ENCODE data around the gene MROH2A.
"Not testable (repeated sequence)": the region's sequence is repeated elsewhere in the genome, so short reads cannot be mapped to it uniquely, and the experiment has no call there.

Gene MROH2A, protein sequence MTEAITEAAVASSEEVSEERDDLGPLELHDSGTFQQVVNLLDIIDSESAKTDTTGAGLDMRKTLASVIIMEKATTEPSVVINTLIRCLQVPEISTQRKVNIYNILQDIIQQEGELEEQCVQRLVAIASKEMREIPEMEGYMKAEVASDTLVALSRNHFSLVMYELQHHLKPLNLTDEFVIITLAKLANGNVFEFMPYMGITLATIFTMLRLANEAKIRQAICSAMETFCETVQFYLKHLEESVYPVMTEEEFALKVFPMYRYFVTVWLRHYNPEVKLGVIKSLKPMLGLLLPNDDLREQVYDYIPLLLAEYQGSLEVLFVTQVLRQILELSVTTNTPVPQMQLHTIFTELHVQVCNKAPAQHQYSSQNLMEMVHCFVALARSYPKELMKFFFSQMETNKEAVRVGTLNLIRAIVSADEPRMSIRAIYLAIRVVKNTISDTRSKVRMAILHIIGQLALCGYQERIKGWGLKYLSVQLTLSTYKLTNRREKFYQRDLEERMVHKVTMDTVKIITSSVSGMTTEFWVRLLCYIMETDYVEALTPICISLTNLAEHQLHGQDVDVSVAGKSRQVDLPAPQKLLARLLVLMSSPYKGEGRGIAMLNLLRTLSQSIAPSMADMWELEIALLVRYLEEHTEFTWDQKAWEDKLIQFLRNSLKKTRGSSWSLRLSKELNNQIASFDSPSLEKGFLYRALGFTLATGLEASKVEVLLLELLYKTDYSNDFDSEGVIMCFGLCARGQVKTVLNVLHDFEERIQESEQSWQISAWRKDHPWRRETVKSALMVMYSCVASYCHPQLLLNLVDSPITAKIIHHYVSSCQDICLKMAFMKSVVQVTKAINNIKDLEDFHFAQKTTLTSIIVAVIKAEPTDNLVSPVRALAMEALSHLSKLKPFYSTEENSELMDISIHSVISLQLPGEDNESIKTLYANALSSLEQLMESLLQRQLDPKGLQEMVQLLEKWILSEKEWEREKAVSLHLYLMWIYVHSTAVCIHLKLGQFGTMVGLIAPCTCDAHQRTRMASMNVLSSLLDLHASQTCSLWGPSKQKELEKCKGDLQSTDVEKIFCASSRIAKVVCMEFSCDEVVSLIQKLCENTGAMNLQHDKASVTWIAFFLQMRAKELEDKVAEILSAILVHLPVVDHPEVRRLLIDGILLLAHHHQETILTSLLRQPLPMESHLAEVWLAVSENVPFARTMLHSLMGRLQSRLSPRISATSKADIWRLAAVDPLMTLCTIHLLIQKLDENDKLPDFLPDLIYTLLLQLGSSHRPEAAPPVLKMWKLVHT (N-terminal part only)

DNA sequence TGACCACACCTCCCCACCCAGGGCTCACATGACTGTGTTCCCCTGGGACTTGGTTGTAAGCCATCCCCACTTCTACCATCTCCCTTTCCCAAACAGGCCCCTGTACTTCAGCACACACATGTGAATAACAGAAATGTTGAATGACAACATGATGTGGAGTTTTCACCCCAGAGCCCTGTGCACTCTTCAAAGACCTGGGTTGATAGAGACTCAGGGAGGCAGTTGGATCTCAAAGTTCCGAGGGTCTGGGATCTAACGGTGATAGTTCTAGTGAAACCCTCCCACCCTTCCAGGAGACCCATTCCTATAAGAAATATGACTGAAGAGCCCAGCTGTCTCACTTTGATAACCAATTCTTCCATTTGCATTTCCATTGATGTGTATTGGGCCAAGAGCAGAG, at the start of gene MROH2A:
Gene MROH2A, plus strand, starts transcription at position 301 of the 400 bp plus-strand sequence. CDS start 1,029 bp downstream, outside the sequence.
- DNase-seq = no peak

DNA sequence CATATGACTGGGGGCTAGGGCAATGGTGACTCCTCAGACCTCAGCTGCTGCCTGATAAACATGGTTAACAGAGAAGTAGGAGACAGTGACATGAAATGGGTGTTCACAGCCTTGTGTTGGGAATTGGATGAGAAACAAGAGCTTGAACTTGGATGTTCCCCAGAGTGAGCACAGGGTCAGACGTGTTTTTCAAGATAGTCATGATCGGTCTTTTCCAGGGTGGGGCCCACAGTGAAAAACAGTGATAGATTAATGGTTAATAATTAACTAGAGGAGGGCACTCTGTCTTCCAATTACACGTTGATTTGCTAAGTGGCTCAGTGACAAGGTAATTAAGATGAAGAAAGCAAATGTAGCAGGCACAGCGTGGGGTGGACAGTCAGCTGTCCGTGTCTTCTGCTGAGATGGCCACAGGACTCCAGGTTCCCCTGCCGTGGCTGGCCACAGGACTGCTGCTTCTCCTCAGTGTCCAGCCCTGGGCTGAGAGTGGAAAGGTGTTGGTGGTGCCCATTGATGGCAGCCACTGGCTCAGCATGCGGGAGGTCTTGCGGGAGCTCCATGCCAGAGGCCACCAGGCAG, 49.3 kb upstream of the MROH2A start, which contains the start of gene UGT1A3:
Gene UGT1A3, plus strand, starts transcription at position 320 of the 579 bp plus-strand sequence. Its CDS starts 85 bp downstream, at position 405.
- no peak for DNase-seq

DNA sequence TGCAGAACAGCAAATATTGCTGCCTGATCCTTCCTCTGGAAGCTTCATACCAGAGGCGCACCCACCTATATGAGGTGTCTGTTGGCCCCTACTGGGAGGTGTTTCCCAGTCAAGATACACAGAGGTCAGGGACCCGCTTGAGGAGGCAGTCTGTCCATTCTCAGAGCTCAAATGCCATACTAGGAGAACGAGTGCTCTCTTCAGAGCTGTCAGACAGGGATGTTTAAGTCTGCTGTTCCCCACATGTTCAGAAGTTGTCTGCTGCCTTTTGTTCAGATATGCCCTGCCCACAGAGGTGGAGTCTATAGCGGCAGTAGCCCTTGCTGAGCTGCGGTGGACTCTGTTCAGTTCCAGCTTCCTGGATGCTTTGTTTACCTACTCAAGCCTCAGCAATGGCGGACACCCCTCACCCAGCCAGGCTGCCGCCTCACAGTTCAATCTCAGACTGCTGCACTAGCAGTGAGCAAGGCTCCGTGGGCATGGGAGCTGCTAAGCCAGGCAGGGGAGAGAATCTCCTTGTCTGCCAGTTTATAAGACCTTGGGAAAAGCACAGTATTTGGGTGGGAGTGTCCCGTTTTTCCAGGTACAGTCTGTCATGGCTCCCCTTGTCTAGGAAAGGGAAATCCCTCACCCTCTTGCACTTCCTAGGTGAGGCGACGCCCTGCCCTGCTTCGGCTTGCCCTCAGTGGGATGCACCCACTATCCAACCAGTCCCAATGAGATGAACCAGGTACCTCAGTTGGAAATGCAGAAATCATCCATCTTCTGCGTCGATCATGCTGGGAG, 41.1 kb upstream of the MROH2A start:
- not testable (repeated sequence) for DNase-seq

DNA sequence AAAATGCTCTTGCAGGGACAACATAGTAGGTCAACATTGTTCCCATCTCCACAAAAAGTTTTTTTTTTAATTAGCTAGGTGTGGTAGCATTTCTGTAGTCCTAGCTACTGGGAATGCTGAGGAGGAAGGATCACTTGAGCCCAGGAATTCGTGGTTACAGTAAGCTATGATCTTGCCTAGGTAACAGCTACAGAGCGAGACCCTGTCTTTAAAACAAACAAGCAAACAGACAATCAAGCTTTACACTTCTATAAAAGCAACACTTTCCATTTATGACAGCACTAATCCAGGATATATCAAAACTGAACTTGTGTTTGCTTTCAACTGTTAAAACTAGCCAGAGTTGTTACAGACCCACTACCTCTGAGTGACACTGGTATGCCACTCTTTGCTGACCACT, 37.3 kb upstream of the MROH2A start:
- DNase-seq = no peak

DNA sequence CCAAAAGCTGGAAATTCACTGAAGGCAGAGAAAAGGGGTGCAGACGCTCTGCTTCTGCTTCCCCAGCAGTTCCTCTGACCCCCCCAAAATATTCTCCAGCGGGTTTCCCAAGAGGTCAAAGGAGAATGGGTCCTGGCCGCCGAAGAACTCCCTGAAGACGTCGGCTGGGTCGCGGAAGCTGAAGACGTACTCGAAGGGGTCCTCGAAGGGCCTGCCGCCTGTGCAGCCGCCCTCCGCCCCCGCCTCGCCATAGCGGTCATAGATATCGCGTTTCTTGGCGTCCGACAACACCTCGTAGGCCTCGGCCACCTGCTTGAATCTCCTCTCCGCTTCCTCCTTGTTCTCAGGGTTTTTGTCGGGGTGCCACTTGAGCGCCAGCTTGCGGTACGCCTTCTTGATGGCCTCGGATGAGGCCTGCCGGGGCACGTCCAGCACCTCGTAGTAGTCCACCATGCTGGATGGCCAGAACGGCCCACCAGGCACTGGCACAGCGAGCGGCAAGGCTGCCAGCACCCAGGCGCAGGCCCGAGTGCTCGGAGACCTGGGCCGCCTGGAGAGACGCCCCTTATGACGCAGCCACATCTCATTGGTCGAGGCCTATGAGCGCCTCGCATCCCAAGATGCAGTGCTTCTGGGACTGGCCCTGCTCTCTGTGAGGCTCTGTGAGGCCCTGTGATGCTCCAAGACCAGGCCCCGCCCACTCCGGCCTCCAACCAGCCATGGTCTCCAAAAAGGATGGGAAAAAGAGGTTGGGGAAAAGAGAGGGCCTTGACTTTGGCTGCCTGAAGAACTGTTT, 34.5 kb upstream of the MROH2A start:
- no peak for DNase-seq

DNA sequence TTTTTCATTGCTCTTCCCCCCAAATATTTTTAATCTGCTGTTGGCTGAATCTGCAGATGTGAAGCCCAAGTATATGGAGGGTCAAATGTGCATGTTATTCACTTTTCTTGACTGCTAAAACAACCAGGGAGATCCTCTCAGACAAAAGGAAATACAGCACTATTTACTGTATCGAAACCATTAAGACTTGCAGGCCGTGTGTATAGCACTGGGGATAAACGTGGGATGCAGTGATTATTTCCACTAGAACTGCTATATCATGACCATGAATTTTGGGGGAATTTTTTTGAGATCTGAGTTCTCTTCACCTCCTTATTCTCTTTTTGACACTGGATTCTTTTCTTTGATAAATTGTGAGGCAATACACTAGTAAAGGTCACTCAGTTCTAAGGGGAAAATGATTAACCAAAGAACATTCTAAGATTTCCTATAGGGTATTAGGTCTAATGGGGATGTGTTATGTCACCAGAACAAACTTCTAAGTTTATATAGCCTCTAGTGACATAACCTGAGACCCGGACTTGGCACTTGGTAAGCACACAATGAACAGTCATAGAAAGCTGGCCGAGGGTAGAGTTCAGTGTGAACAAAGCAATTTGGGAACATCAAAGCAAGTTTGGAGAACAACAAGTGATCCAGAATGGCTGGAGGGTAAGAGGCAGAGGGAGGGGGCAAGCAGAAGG, 32.9 kb upstream of the MROH2A start:
- DNase-seq = no peak

DNA sequence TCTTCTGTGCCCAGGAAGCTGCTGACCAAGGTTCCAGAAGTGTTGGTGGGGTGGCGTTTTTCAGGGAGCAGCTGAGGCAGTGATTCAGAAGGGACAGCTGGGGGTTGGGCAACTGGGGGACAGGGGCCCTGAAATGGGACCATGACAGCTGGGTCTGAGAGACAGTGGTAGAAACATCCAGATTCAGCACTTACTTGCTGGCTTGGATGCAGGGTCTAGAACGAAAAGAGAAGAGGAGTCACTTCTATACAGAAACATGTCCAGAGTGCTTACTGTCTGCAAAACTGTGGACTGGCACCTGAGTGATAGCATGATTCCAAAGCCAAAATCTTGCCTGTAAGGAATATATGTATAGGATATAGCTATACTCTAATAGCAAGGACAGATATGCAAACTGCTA, 32.3 kb upstream of the MROH2A start:
- not testable (repeated sequence) for DNase-seq

DNA sequence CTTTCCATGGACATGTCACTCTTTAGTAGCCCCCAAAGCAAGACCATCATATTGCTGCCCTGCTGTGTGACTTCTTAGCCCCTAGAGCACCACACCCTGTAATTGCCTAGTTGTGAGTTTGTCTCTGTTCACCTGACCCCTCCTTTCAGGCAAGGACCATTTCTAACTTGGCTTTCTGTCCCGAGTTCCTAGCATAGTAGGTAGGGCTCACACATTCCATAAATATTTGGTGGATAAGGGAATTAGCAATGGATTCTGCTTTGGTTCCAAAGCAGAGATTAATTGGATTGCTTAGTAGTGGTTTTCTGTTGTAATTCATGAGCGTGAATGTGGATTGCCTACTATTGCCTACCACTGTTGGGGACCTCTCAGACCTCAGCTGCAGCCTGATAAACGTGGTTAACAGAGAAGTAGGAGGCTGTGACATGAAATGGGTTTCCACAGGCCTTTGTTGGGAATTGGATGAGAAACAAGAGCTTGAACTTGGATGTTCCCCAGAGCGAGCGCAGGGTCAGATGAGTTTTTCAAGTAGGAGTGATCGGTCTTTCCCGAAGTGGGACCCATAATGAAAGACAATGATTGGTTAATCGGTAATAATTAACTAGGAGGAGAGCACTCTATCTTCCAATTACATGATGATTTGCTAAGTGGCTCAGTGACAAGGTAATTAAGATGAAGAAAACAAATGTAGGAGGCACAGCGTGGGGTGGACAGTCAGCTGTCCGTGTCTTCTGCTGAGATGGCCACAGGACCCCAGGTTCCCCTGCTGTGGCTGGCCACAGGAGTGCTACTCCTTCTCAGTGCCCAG, 31.5 kb upstream of the MROH2A start:
- DNase-seq = no peak

DNA sequence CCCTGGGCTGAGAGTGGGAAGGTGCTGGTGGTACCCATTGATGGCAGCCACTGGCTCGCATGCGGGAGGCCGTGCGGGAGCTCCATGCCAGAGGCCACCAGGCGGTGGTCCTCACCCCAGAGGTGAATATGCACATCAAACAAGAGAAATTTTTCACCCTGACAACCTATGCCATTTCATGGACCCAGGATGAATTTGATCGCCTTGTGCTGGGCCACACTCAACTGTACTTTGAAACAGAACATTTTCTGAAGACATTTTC, 30.9 kb upstream of the MROH2A start:
- no peak for DNase-seq

DNA sequence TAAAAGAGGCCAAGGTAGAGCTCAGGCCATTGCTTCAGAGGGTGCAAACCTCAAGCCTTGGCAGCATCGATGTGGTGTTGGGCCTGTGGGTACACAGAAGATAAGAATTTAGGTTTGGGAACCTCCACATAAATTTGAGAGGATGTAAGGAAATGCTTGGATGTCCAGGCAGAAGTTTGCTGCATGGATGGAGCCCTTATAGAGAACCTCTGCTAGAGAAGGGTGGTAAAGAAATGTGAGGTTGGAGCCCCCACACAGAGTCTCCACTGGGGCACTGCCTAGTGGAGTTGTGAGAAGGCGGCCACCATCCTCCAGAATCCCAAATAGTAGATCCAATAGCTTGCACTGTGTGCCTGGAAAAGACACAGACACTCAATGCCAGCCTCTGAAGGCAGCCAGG, 27.4 kb upstream of the MROH2A start:
- not testable (repeated sequence) for DNase-seq

DNA sequence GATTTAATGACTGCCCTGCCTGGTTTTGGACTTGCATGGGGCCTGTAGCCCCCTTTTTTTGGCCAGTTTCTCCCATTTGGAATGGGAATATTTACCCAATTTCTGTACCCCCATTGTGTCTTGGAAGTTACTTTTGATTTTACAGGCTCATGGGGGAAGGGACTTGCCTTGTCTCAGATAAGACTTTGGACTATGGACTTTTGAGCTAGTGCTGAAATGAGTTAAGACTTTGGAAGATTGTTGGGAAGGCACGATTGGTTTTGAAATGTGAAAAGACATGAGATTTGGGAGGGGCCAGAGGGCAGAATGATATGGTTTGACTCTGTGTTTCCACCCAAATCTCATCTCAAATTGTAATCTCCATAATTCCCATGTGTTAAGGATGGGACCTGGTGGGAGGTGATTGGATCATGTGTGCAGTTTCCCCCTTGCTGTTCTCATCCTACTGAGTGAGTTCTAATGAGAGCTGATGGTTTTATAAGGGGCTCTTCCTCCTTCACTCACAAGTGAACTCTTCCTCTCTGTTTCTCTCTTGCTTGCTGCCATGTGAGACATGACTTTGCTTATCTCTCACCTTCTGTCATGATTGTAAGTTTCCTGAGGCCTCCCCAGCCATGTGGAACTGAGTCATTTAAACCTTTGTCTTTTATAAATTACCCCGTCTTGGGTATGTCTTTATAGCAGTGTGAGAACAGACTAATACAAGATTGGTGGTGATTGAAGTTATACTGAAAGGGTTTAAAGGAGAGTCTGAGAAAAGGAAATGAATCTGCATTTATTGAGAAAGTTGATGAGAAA, 26.7 kb upstream of the MROH2A start:
- DNase-seq = not testable (repeated sequence)

DNA sequence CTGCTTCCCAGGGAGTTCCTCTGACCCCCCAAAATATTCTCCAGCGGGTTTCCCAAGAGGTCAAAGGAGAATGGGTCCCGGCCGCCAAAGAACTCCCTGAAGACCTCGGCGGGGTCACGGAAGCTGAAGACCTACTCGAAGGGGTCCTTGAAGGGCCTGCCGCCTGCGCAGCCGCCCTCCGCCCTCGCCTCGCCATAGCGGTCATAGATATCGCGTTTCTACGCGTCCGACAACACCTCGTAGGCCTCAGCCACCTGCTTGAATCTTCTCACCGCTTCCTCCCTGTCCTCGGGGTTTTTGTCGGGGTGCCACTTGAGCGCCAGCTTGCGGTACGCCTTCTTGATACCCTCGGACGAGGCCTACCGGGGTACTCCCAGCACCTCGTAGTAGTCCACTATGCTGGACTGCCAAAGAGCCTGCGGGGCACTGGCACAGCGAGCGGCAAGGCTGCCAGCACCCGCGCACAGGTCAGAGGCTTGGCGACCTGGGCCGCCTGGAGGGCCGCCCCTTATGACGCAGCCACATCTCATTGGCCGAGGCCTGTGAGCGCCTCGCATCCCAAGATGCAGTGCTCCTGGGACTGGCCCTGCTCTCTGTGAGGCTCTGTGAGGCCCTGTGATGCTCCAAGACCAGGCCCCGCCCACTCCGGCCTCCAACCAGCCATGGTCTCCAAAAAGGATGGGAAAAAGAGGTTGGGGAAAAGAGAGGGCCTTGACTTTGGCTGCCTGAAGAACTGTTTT, 23.1 kb upstream of the MROH2A start:
- DNase-seq = no peak

DNA sequence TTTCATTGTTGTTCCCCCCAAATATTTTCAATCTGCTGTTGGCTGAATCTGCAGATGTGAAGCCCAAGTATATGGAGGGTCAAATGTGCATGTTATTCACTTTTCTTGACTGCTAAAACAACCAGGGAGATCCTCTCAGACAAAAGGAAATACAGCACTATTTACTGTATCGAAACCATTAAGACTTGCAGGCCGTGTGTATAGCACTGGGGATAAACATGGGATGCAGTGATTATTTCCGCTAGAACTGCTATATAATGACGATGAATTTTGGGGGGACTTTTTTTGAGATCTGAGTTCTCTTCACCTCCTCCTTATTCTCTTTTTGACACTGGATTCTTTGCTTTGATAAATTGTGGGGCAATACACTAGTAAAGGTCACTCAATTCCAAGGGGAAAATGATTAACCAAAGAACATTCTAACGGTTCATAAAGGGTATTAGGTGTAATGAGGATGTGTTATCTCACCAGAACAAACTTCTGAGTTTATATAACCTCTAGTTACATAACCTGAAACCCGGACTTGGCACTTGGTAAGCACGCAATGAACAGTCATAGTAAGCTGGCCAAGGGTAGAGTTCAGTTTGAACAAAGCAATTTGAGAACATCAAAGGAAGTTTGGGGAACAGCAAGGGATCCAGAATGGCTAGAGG, 21.6 kb upstream of the MROH2A start:
- no peak for DNase-seq

DNA sequence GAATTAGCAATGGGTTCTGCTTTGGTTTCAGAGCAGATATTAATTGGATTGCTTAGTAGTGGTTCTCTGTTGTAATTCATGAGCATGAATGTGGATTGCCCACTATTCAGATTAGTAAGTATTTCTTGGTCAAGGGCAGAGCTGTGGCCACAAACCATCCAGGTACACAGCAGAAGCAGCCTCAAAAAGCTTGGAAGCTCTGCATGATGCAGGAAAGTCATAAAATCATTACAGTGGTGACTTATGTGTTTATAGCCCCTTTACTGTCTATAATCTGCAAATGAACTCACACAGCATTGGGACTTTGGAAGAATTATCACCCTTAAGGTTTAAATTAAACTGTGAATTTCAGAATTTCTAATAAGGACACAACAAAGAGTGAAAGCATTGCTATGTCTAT, 20.0 kb upstream of the MROH2A start:
- DNase-seq = no peak

DNA sequence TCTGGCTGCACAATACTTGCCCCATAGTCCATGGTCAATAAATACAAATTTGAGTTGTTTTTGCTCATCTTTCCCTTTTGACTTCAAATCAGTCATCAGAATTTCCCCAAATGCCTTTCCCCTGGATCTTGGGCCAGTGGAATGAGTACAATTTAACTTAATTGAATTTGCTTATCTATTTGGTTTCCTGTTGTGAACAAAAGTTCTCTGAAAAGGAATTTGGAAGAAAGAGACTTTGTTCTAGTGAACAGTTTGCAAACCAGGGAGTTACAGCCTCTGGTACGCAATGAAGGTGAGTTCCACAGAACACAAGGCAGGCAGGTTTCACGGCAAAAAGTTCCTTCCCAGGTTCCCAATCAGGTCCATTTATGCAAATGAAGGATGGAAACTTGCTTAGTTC, 19.3 kb upstream of the MROH2A start:
- no peak for DNase-seq

DNA sequence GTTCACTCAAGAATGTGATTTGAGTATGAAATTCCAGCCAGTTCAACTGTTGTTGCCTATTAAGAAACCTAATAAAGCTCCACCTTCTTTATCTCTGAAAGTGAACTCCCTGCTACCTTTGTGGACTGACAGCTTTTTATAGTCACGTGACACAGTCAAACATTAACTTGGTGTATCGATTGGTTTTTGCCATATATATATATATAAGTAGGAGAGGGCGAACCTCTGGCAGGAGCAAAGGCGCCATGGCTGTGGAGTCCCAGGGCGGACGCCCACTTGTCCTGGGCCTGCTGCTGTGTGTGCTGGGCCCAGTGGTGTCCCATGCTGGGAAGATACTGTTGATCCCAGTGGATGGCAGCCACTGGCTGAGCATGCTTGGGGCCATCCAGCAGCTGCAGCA, 18.1 kb upstream of the MROH2A start, which contains the start of gene UGT1A1:
Gene UGT1A1, plus strand, starts transcription at position 228 of the 400 bp plus-strand sequence. Its CDS starts 18 bp downstream, at position 246.
- no peak for DNase-seq

DNA sequence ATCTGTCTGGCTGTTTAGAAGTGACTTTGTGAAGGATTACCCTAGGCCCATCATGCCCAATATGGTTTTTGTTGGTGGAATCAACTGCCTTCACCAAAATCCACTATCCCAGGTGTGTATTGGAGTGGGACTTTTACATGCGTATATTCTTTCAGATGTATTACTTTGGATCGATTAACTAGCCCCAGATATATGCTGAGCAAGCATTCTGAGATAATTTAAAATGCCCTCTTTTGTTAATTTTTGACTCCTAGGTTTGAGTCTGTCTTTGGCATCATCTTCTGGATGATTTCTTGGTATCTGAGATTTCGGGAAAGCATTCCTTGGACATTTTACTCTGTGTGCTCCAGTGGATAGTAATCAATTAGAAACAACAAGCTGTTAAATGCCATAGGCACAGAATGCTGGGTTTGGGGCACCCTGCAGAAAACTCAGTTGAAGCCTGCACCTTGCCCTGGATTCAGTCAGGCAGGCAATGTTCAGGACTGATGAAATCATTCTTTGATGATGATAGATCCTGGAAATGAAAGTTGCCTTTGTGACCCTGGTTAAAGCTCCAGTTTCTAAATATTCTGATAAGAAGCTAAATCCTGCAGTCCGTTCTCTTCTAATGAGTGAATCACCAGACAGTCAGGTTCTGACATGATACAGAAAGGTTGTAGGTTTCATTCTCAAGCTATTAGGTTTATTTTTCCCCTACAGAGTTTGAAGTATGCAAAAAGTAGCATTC, 16.9 kb upstream of the MROH2A start:
- no peak for DNase-seq
